GM21529 (cell line): Measurements from ENCODE around the gene AIG1.
"Not testable (repeated sequence)": the region's sequence is repeated elsewhere in the genome, so short reads cannot be mapped to it uniquely, and the experiment has no call there.

Source experiments
- ATAC-seq: cut with Tn5 transposase; IDR thresholded peaks from one replicate; pipeline ENCODE4 v1.9.1; 2021; ENCODE audit not compliant: unreplicated experiment

Gene AIG1

GRCh38 chr6:143125864-143126573 is 65.3 kb downstream of the AIG1 start:
- no peak for ATAC-seq

- no peak for ATAC-seq
Observed at GRCh38 chr6:143126574-143126941, 65.9 kb downstream of the AIG1 start.

- ATAC-seq = no peak
Observed at GRCh38 chr6:143127941-143128680, 67.4 kb downstream of the AIG1 start.

GRCh38 chr6:143128681-143129015 is 68.0 kb downstream of the AIG1 start:
- no peak for ATAC-seq

- ATAC-seq = no peak
Observed at GRCh38 chr6:143130928-143131327, 70.2 kb downstream of the AIG1 start.

- ATAC-seq = no peak
Observed at GRCh38 chr6:143135325-143135724, 74.6 kb downstream of the AIG1 start.

- no peak for ATAC-seq
Observed at GRCh38 chr6:143135797-143136561, 75.3 kb downstream of the AIG1 start.

- ATAC-seq = no peak
Observed at GRCh38 chr6:143136647-143137046, 76.0 kb downstream of the AIG1 start.

GRCh38 chr6:143139239-143139784 is 78.6 kb downstream of the AIG1 start:
- no peak for ATAC-seq

- not testable (repeated sequence) for ATAC-seq
Observed at GRCh38 chr6:143139884-143140283, 79.2 kb downstream of the AIG1 start.

GRCh38 chr6:143140767-143141166 is 80.1 kb downstream of the AIG1 start:
- no peak for ATAC-seq

GRCh38 chr6:143141442-143141841 is 80.8 kb downstream of the AIG1 start:
- ATAC-seq = no peak

GRCh38 chr6:143146186-143146851 is 85.6 kb downstream of the AIG1 start:
- ATAC-seq = peak; percentile 87

- no peak for ATAC-seq
Observed at GRCh38 chr6:143149771-143150170, 89.1 kb downstream of the AIG1 start.

- no peak for ATAC-seq
Observed at GRCh38 chr6:143150281-143150680, 89.6 kb downstream of the AIG1 start.

GRCh38 chr6:143151381-143151780 is 90.7 kb downstream of the AIG1 start:
- no peak for ATAC-seq

GRCh38 chr6:143155681-143156080 is 95.0 kb downstream of the AIG1 start:
- no peak for ATAC-seq

- no peak for ATAC-seq
Observed at GRCh38 chr6:143157131-143157530, 96.4 kb downstream of the AIG1 start.

- no peak for ATAC-seq
Observed at GRCh38 chr6:143158113-143158581, 97.5 kb downstream of the AIG1 start.

- ATAC-seq = no peak
Observed at GRCh38 chr6:143159001-143159400, 98.3 kb downstream of the AIG1 start.

GRCh38 chr6:143160015-143160414 is 99.3 kb downstream of the AIG1 start:
- no peak for ATAC-seq
